K562 (cell line): ENCODE data around the gene BCKDHB. TPM values are rescaled to one million over a fixed set of nuclear protein-coding genes. Genes with fewer than 3 reads are reported as not detected.

Experiments
- ATF7 ChIP-seq: fragments of 450-650 bp; IDR thresholded peaks from 2 replicates; pipeline ENCODE4 v1.7.1; 2014; ENCODE audit warnings: mild to moderate bottlenecking, moderate library complexity
- BCOR ChIP-seq: fragments of 450-650 bp; IDR thresholded peaks from 2 replicates; pipeline ENCODE4 v1.6.1; 2016
- C11orf30 ChIP-seq: fragments of 450-650 bp; IDR thresholded peaks from 2 replicates; pipeline ENCODE4 v1.6.1; 2016; ENCODE audit warnings: low read depth, mild to moderate bottlenecking
- CBFA2T3 ChIP-seq: fragments of 450-650 bp; IDR thresholded peaks from 2 replicates; pipeline ENCODE4 v1.6.1; 2017
- CBX8 ChIP-seq: fragments of 200-600 bp; sonication (generic); IDR thresholded peaks from 2 replicates; pipeline ENCODE4 v1.6.1; 2012; ENCODE audit warnings: borderline replicate concordance, mixed run types, low read depth, mild to moderate bottlenecking, moderate library complexity, mixed read lengths, low read length, control low read depth, inconsistent platforms; ENCODE audit not compliant: poor library complexity, severe bottlenecking; ENCODE audit errors: extremely low read depth
- CREM ChIP-seq: IDR thresholded peaks from 2 replicates; pipeline ENCODE4 v1.6.1; 2014; ENCODE audit warnings: antibody characterized with exemption, low read depth
- CTBP1 ChIP-seq: fragments of 450-650 bp; IDR thresholded peaks from 2 replicates; pipeline ENCODE4 v1.6.1; 2016; ENCODE audit warnings: borderline replicate concordance
- CXXC5 ChIP-seq: fragments of 250-450 bp; sonication (Bioruptor Pico); IDR thresholded peaks from 2 replicates; pipeline ENCODE4 v1.8.0; 2022; ENCODE audit warnings: inconsistent platforms, mild to moderate bottlenecking, moderate library complexity
- FOSL1 ChIP-seq: fragments of 200-800 bp; sonication (Bioruptor generic); conservative IDR thresholded peaks from 2 replicates; pipeline ENCODE4 v1.6.1; 2016; ENCODE audit warnings: missing genetic modification characterization, missing compliant biosample characterization
- IRF2 ChIP-seq: sonication (generic); formaldehyde crosslinking; IDR thresholded peaks from 2 replicates; pipeline ENCODE4 v1.8.1; 2022; ENCODE audit warnings: mild to moderate bottlenecking, missing genetic modification reagents
- KDM1A ChIP-seq, 2 experiments: fragments of 450-650 bp; IDR thresholded peaks; 2 replicates each; pipeline ENCODE4 v1.6.1; 2016; ENCODE audit warnings: mild to moderate bottlenecking in 2 of 2
- L3MBTL2 ChIP-seq: fragments of 450-650 bp; IDR thresholded peaks from 2 replicates; pipeline ENCODE4 v1.6.1; 2016; ENCODE audit warnings: mild to moderate bottlenecking, moderate library complexity
- LEF1 ChIP-seq: fragments of 450-650 bp; IDR thresholded peaks from 2 replicates; pipeline ENCODE4 v1.6.1; 2016; ENCODE audit warnings: mild to moderate bottlenecking
- MAFK ChIP-seq: IDR thresholded peaks from 2 replicates; pipeline ENCODE4 v1.6.1; 2011; ENCODE audit warnings: low read length, improper control_type of control experiment
- MCM7 ChIP-seq, 2 experiments: fragments of 450-650 bp; IDR thresholded peaks; 2 replicates each; pipeline ENCODE4 v1.6.1; 2016 to 2018
- MEIS2 ChIP-seq: fragments of 450-650 bp; IDR thresholded peaks from 2 replicates; pipeline ENCODE4 v1.6.1; 2014; ENCODE audit warnings: mild to moderate bottlenecking; ENCODE audit not compliant: partially characterized antibody
- RREB1 ChIP-seq: fragments of 250-450 bp; sonication (Bioruptor Pico); IDR thresholded peaks from 2 replicates; pipeline ENCODE4 v1.4.0; 2020
- SMARCC2 ChIP-seq: fragments of 450-650 bp; IDR thresholded peaks from 2 replicates; pipeline ENCODE4 v1.6.1; 2017; ENCODE audit warnings: antibody characterized with exemption, moderate library complexity, mild to moderate bottlenecking, low read depth
- TAF9B ChIP-seq: fragments of 450-650 bp; IDR thresholded peaks from 2 replicates; pipeline ENCODE4 v1.6.1; 2018; ENCODE audit warnings: mild to moderate bottlenecking; ENCODE audit not compliant: partially characterized antibody
- ZBTB9 ChIP-seq: fragments of 450-650 bp; formaldehyde crosslinking; IDR thresholded peaks from 2 replicates; pipeline ENCODE4 v1.4.0; 2020; ENCODE audit warnings: mild to moderate bottlenecking, moderate library complexity
- ZNF316 ChIP-seq: fragments of 450-650 bp; IDR thresholded peaks from 2 replicates; pipeline ENCODE4 v1.6.1; 2016
- ZNF695 ChIP-seq: fragments of 450-650 bp; formaldehyde crosslinking; IDR thresholded peaks from 2 replicates; pipeline ENCODE4 v1.4.0; 2020; ENCODE audit warnings: mild to moderate bottlenecking, moderate library complexity
- ZZZ3 ChIP-seq: fragments of 450-650 bp; IDR thresholded peaks from 2 replicates; pipeline ENCODE4 v1.6.1; 2016; ENCODE audit warnings: antibody characterized with exemption, mild to moderate bottlenecking, moderate library complexity
- polyA plus RNA-seq, 8 experiments: library from polyadenylated mRNA; depleted of rRNA in 4 of 8; stranded (reverse) in 5 of 8; unstranded in 3 of 8; fragments of >200 nt; fragmentation: Nextera tagmentation in 2 of 8; fragmentation: Illumina TruSeq in 1 of 8; extraction: Ambion mirVana in 2 of 8; extraction: Trizol in 1 of 8; gene quantifications; 2 replicates each; pipeline versions ENCODE4 v1.2.1 to v1.2.3, GENCODE V29; 2011 to 2014; ENCODE audit warnings: inconsistent platforms in 1 of 8, missing spikeins in 1 of 8
- total RNA-seq, 7 experiments: library from RNA; depleted of rRNA in 6 of 7; stranded (reverse); fragments of >200 nt in 6 of 7; fragmentation: Illumina TruSeq in 2 of 7; extraction: Trizol in 2 of 7; gene quantifications; 2 replicates each; pipeline versions ENCODE4 v1.2.1 to v1.2.3, GENCODE V29; 2011 to 2021; ENCODE audit warnings: low replicate concordance in 1 of 7

BCKDHB gene
- total and polyA plus RNA-seq, 9 of the 15 experiments (the other 6 are each of a cell fraction or from before 2014, with no cell fraction given), result 4.1 to 23.7 (median 7.5) TPM

- 0 out of 2 replicates have a peak, but pooled peaks have one; percentile 33 for TF ChIP-seq ZBTB9 (CRISPR knock-in tag)
- TF ChIP-seq ZZZ3, result no peak
- 0 out of 2 replicates have a peak, but pooled peaks have one; percentile 14 for TF ChIP-seq ZNF695 (CRISPR knock-in tag)
- peak; percentile 90 for TF ChIP-seq MEIS2
- peak; percentile 71; the same call in 1 of the 2 replicates for TF ChIP-seq RREB1 (CRISPR knock-in tag)
- TF ChIP-seq CXXC5 (CRISPR knock-in tag), result peak; percentile 44; the same call in 1 of the 2 replicates
- no peak for TF ChIP-seq MCM7 (IDR thresholded peaks at IDR 0.05)
- peak; percentile 92 for TF ChIP-seq C11orf30
- peak; percentile 44 for TF ChIP-seq TAF9B
- TF ChIP-seq CREM, result peak; percentile 36; the same call in 1 of the 2 replicates
- peak; percentile 95 to 96 for TF ChIP-seq KDM1A (IDR thresholded peaks at IDR 0.05)
- peak; percentile 29; the same call in 1 of the 2 replicates for TF ChIP-seq L3MBTL2
- 0 out of 2 replicates have a peak, but pooled peaks have one; percentile 65 for TF ChIP-seq LEF1
- TF ChIP-seq CBFA2T3, result peak; percentile 98
- TF ChIP-seq SMARCC2, result peak; percentile 69; the same call in 1 of the 2 replicates
- peak; percentile 86 for TF ChIP-seq MAFK
- TF ChIP-seq ATF7, result peak; percentile 56
- no peak for TF ChIP-seq CBX8
- TF ChIP-seq FOSL1 (tag), result 0 out of 2 replicates have a peak, but pooled peaks have one; percentile 54
- peak; percentile 94 for TF ChIP-seq CTBP1
- peak; percentile 96 for TF ChIP-seq ZNF316
- TF ChIP-seq IRF2 (CRISPR knock-in tag), result no peak
- peak; percentile 21; the same call in 1 of the 2 replicates for TF ChIP-seq BCOR
These were observed 144.0 kb downstream of the BCKDHB start (continued) for GRCh38 chr6:80250391-80250997.
